CD14-positive monocyte (primary cell): Measurements from ENCODE around the gene FLOT1. TPM values are rescaled to one million over a fixed set of nuclear protein-coding genes. Genes with fewer than 3 reads are reported as not detected.
A peak's percentile ranks its signal among the peaks of the same experiment; 100 is the strongest.

ENCODE experiments used
- DNase-seq, 3 donors: peaks; one replicate each; pipeline ENCODE4 v3.0.0-alpha.2; 2011 to 2022
- H2AFZ ChIP-seq: 2 replicates; pipeline ENCODE4 v1.6.0; 2012; ENCODE audit warnings: mild to moderate bottlenecking, low read depth, low read length, inconsistent platforms; ENCODE audit not compliant: insufficient read depth, poor library complexity, severe bottlenecking
- H3K27ac ChIP-seq, 2 donors: 1 replicate in 1 of 2; 2 replicates in 1 of 2; pipeline ENCODE4 v1.5.1; 2012 to 2013; ENCODE audit warnings: low read length in 2 of 2, control low read depth in 1 of 2, inconsistent platforms in 1 of 2, low read depth in 1 of 2, mild to moderate bottlenecking in 1 of 2
- H3K27me3 ChIP-seq, 2 donors: one replicate each; pipeline versions ENCODE4 v1.6.0 to v1.6.1; 2011 to 2013; ENCODE audit warnings: low read length in 2 of 2; ENCODE audit not compliant: control insufficient read depth in 2 of 2, insufficient read depth in 2 of 2
- H3K36me3 ChIP-seq, 2 donors: replicated peaks in 1 of 2; 1 replicate in 1 of 2; 2 replicates in 1 of 2; pipeline versions ENCODE4 v1.5.1 to v1.6.1; 2012 to 2013; ENCODE audit warnings: low read length in 2 of 2, control low read depth in 1 of 2, inconsistent platforms in 1 of 2, mild to moderate bottlenecking in 1 of 2; ENCODE audit not compliant: insufficient read depth in 2 of 2, control insufficient read depth in 1 of 2
- H3K4me1 ChIP-seq, 2 donors: 1 replicate in 1 of 2; 2 replicates in 1 of 2; pipeline versions ENCODE4 v1.5.1 to v1.6.1; 2012 to 2013; ENCODE audit warnings: low read length in 2 of 2, control low read depth in 1 of 2, inconsistent platforms in 1 of 2, mild to moderate bottlenecking in 1 of 2, moderate library complexity in 1 of 2; ENCODE audit not compliant: insufficient read depth in 2 of 2, control insufficient read depth in 1 of 2
- H3K4me2 ChIP-seq: replicated peaks from 2 replicates; pipeline ENCODE3; 2012; ENCODE audit warnings: low read length, moderate library complexity, mild to moderate bottlenecking; ENCODE audit not compliant: poor library complexity, severe bottlenecking; ENCODE audit errors: extremely low read depth
- H3K4me3 ChIP-seq, 3 experiments: fragments of 200-600 bp in 1 of 3; sonication (generic) in 1 of 3; replicated peaks in 1 of 3; 1 replicate in 2 of 3; 2 replicates in 1 of 3; pipeline ENCODE4 v1.5.1; 2011 to 2013; ENCODE audit warnings: low read length in 3 of 3, mild to moderate bottlenecking in 3 of 3, control low read depth in 2 of 3, low read depth in 2 of 3, inconsistent platforms in 1 of 3, moderate library complexity in 1 of 3
- H3K79me2 ChIP-seq: 2 replicates; pipeline ENCODE4 v1.6.0; 2012; ENCODE audit warnings: mild to moderate bottlenecking, control low read depth, inconsistent platforms, low read length, moderate library complexity; ENCODE audit not compliant: insufficient read depth
- H3K9ac ChIP-seq: 2 replicates; pipeline ENCODE4 v1.6.0; 2017; ENCODE audit warnings: low read length, mild to moderate bottlenecking; ENCODE audit not compliant: insufficient read depth, poor library complexity, severe bottlenecking
- H3K9me3 ChIP-seq, 2 donors: replicated peaks in 1 of 2; 1 replicate in 1 of 2; 2 replicates in 1 of 2; pipeline versions ENCODE4 v1.5.1 to v1.6.1; 2012 to 2013; ENCODE audit warnings: low read length in 2 of 2, control low read depth in 1 of 2; ENCODE audit not compliant: control insufficient read depth in 1 of 2, insufficient read depth in 1 of 2
- H4K20me1 ChIP-seq: 2 replicates; pipeline ENCODE4 v1.6.0; 2012; ENCODE audit warnings: mild to moderate bottlenecking, low read length, control low read depth, moderate library complexity; ENCODE audit not compliant: insufficient read depth
- H3K27ac Mint-ChIP-seq, 7 donors: one replicate each; pipeline ENCODE4 v1.8.0; 2020; ENCODE audit warnings: mild to moderate bottlenecking in 7 of 7, mixed read lengths in 7 of 7, moderate library complexity in 6 of 7, inconsistent platforms in 2 of 7
- H3K27me3 Mint-ChIP-seq, 3 donors: one replicate each; pipeline ENCODE4 v1.8.0; 2021 to 2022; ENCODE audit warnings: low read depth in 3 of 3, mild to moderate bottlenecking in 3 of 3, mixed read lengths in 3 of 3, moderate library complexity in 3 of 3, inconsistent platforms in 1 of 3
- H3K36me3 Mint-ChIP-seq, 2 donors: one replicate each; pipeline ENCODE4 v1.8.0; 2020; ENCODE audit warnings: mixed read lengths in 2 of 2, inconsistent platforms in 1 of 2, mild to moderate bottlenecking in 1 of 2
- H3K4me1 Mint-ChIP-seq: one replicate; pipeline ENCODE4 v1.8.0; 2020; ENCODE audit warnings: mild to moderate bottlenecking, mixed read lengths
- H3K4me3 Mint-ChIP-seq, 2 donors: one replicate each; pipeline ENCODE4 v1.8.0; 2020; ENCODE audit warnings: mild to moderate bottlenecking in 2 of 2, mixed read lengths in 2 of 2, moderate library complexity in 1 of 2
- H3K9me3 Mint-ChIP-seq, 7 donors: one replicate each; pipeline ENCODE4 v1.8.0; 2020 to 2022; ENCODE audit warnings: mixed read lengths in 7 of 7, mild to moderate bottlenecking in 6 of 7, moderate library complexity in 6 of 7, inconsistent platforms in 2 of 7
- WGBS: methylation state at CpG from one replicate; pipeline ENCODE4 v1.1.5; 2013; ENCODE audit warnings: missing lambda C conversion rate; ENCODE audit not compliant: insufficient coverage; 5-methylcytosine and 5-hydroxymethylcytosine counted together
- intact Hi-C, 2 donors: fragments of 100-400 bp; cut with micrococcal nuclease; formaldehyde crosslinking; loops; one replicate each; pipeline versions ENCODE4 v1.15.0 to v1.15.1; 2023
- polyA plus RNA-seq, 3 donors: library from polyadenylated mRNA; depleted of rRNA in 1 of 3; unstranded in 2 of 3; stranded (reverse) in 1 of 3; fragments of 300-500 nt in 2 of 3; fragments of >200 nt in 1 of 3; fragmentation: Illumina TruSeq in 2 of 3; gene quantifications; 1 replicate in 2 of 3; 2 replicates in 1 of 3; pipeline ENCODE4 v1.2.3, GENCODE V29; 2012 to 2021
- TF ChIP-seq, protein P1 (sequence below): fragments of 200-600 bp; IDR thresholded peaks from one replicate; pipeline ENCODE4 v1.8.0; 2022; ENCODE audit warnings: antibody characterized with exemption, mild to moderate bottlenecking

Gene FLOT1
- polyA plus RNA-seq, 3 donors: 124 to 153 (median 132) TPM

DNA sequence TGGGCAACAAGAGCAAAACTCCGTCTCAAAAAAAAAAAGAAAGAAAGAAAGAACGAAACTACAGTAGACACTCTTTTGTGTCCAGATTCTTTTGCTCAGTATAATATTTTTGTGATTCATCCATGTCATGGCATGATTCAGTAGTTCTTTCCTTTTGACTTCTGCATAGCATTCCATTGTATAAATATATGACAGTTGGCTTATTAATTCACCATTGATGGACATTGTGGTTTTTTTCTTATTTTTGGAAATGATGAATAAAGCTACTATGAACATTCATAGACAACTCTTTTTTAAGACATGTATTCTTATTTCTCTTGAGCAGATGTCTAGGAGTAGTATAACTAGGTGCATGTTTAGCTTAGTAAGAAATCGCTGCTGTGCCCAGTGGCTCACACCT is 12.1 kb upstream of the FLOT1 start:
- intact Hi-C loops: no loop called here
- no CpG with 5 or more reads among the region's 3 CpGs for WGBS
- Histone ChIP-seq H3K27ac (no peak overlapping the region), H3K4me1 (peaks cover 46 to 51% of the 10 kb centered on the region in 2 donors), H3K4me3 (no peak overlapping the region), H3K79me2 (no peaks in the 10 kb centered on the region), H4K20me1 (no peaks in the 10 kb centered on the region), H3K9ac (no peak overlapping the region), H3K27me3 (no peaks in the 10 kb centered on the region), H3K9me3 (no peaks in the 10 kb centered on the region), H3K4me2 (no peak overlapping the region), H3K36me3 (no peaks in the 10 kb centered on the region), H2AFZ (no peak overlapping the region)
- TF ChIP-seq, protein P1, sequence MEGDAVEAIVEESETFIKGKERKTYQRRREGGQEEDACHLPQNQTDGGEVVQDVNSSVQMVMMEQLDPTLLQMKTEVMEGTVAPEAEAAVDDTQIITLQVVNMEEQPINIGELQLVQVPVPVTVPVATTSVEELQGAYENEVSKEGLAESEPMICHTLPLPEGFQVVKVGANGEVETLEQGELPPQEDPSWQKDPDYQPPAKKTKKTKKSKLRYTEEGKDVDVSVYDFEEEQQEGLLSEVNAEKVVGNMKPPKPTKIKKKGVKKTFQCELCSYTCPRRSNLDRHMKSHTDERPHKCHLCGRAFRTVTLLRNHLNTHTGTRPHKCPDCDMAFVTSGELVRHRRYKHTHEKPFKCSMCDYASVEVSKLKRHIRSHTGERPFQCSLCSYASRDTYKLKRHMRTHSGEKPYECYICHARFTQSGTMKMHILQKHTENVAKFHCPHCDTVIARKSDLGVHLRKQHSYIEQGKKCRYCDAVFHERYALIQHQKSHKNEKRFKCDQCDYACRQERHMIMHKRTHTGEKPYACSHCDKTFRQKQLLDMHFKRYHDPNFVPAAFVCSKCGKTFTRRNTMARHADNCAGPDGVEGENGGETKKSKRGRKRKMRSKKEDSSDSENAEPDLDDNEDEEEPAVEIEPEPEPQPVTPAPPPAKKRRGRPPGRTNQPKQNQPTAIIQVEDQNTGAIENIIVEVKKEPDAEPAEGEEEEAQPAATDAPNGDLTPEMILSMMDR: no peak
- Mint-ChIP-seq H3K36me3 (peaks cover 0 to 5% of the 10 kb centered on the region in 2 donors), H3K4me3 (no peak overlapping the region), H3K4me1 (peaks cover 57% of the 10 kb centered on the region), H3K27me3 (peaks cover 3 to 8% (median 5%) of the 10 kb centered on the region in 3 donors), H3K27ac (no peak overlapping the region), H3K9me3 (peaks cover 0 to 3% (median 0%) of the 10 kb centered on the region in 7 donors)
- DNase-seq: no peak

DNA sequence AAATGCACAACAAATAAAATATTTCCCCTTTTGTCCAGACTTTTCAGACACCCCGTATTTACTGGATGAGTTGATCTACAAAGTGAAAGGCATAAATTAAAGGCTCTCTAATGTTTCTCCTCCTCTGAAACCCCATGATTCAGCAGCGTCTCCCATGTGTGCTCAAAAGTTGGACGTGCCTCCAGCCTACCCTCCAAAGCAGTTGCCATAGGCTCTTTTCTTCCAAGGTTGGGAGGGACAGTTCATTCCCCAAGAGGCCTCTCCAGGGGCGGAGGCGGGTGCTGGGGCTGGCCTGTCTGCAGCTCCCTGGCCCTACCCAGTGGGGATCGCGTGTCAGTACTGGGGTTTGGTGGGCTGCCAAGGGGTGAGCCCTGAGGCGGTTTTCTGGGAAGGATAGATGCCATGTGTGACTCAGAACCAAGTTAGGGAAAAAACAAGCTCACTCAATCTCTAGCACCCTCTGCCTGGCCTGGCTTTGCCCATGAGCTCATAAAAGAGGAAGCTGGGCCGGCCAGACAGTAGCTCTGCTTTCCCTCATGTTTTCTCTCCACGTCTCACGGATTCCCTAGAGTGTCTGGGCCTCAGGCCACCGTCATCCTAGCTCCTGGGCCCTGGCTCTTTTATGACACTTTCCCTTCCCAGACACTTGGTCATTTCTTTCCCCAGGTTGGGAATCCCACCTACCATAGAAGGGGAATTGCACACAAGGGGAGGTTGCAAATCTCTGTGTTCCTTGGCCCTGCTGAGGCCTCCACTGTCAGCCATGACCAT is 9.9 kb upstream of the FLOT1 start:
- Histone ChIP-seq H4K20me1 (no peaks in the 10 kb centered on the region), H3K9ac (peak overlapping the region; percentile 2)
- peak overlapping the region; percentile 55 to 95 (median 75) for H3K27ac Mint-ChIP-seq

More for the DNA sequence above, 9.9 kb upstream of the FLOT1 start:
- peaks cover 0 to 3% (median 0%) of the 10 kb centered on the region in 7 donors for H3K9me3 Mint-ChIP-seq
- peaks cover 48% of the 10 kb centered on the region for H3K4me1 Mint-ChIP-seq
- intact Hi-C loops: no loop called here
- Histone ChIP-seq H3K36me3 (no peaks in the 10 kb centered on the region), H3K4me3 (no peak overlapping the region), H3K4me2 (no peak overlapping the region), H3K9me3 (no peaks in the 10 kb centered on the region), H3K27me3 (no peaks in the 10 kb centered on the region), H3K4me1 (peaks cover 32 to 39% of the 10 kb centered on the region in 2 donors), H2AFZ (peak overlapping the region; percentile 40), H3K79me2 (no peaks in the 10 kb centered on the region), H3K27ac (peak overlapping the region; percentile 3 to 56)
- H3K36me3 Mint-ChIP-seq: peaks cover 0 to 8% of the 10 kb centered on the region in 2 donors
- peaks cover 7 to 8% (median 8%) of the 10 kb centered on the region in 3 donors for H3K27me3 Mint-ChIP-seq
- WGBS: 35% methylated on average over 7 of the region's 12 CpGs
- DNase-seq: peak; percentile 66 to 96 (median 93)
- TF ChIP-seq, protein P1: no peak
- H3K4me3 Mint-ChIP-seq: no peak overlapping the region
